SK-N-MC (cell line): ENCODE measurements around the gene SYCP2.

Source experiments
- EZH2 ChIP-seq: fragments of 200-600 bp; sonication (generic); IDR thresholded peaks from one replicate; pipeline ENCODE4 v1.6.1; 2017; ENCODE audit warnings: antibody characterized with exemption
- FOXP2 ChIP-seq: optimal IDR thresholded peaks from 2 replicates; pipeline ENCODE3; 2011; ENCODE audit warnings: mild to moderate bottlenecking, moderate library complexity; ENCODE audit not compliant: insufficient read depth; ENCODE audit errors: extremely low read length, control extremely low read depth
- POLR2AphosphoS5 ChIP-seq: IDR thresholded peaks from 2 replicates; pipeline ENCODE4 v1.6.1; 2012; ENCODE audit warnings: mild to moderate bottlenecking, low read depth, low read length, borderline replicate concordance

GRCh38 chr20:59823030-59823423 lies 110.4 kb downstream of the SYCP2 start:
- no peak for TF ChIP-seq EZH2
- no peak for TF ChIP-seq FOXP2
- no peak for TF ChIP-seq POLR2AphosphoS5
